HG03064 (cell line): ENCODE measurements around the gene TBC1D4.
"Not testable (repeated sequence)": the region's sequence is repeated elsewhere in the genome, so short reads cannot be mapped to it uniquely, and the experiment has no call there.

Experiments
- ATAC-seq: cut with Tn5 transposase; IDR thresholded peaks from one replicate; pipeline ENCODE4 v1.9.1; 2021; ENCODE audit warnings: low read depth; ENCODE audit not compliant: unreplicated experiment

The TBC1D4 gene

GRCh38 chr13:75364131-75364713 lies 117.7 kb downstream of the TBC1D4 start:
- ATAC-seq, result no peak

- no peak for ATAC-seq
Measured at GRCh38 chr13:75363371-75363770, 118.6 kb downstream of the TBC1D4 start.

- no peak for ATAC-seq
Measured at GRCh38 chr13:75362026-75362425, 119.9 kb downstream of the TBC1D4 start.

GRCh38 chr13:75360170-75360569 lies 121.8 kb downstream of the TBC1D4 start:
- no peak for ATAC-seq

- ATAC-seq, result no peak
Measured at GRCh38 chr13:75359266-75359665, 122.7 kb downstream of the TBC1D4 start.

GRCh38 chr13:75357576-75358289 lies 124.2 kb downstream of the TBC1D4 start:
- ATAC-seq, result peak; percentile 44

GRCh38 chr13:75356421-75356820 lies 125.5 kb downstream of the TBC1D4 start:
- no peak for ATAC-seq

GRCh38 chr13:75355609-75356008 lies 126.4 kb downstream of the TBC1D4 start:
- no peak for ATAC-seq

GRCh38 chr13:75353781-75354193 lies 128.2 kb downstream of the TBC1D4 start:
- ATAC-seq, result peak; percentile 89

- ATAC-seq, result no peak
Measured at GRCh38 chr13:75352641-75353327, 129.2 kb downstream of the TBC1D4 start.

- ATAC-seq, result not testable (repeated sequence)
Measured at GRCh38 chr13:75351538-75351937, 130.4 kb downstream of the TBC1D4 start.

- no peak for ATAC-seq
Measured at GRCh38 chr13:75347925-75348324, 134.0 kb downstream of the TBC1D4 start.

GRCh38 chr13:75347457-75347856 lies 134.5 kb downstream of the TBC1D4 start:
- no peak for ATAC-seq

- no peak for ATAC-seq
Measured at GRCh38 chr13:75345193-75345592, 136.8 kb downstream of the TBC1D4 start.

- peak; percentile 83 for ATAC-seq
Measured at GRCh38 chr13:75341028-75341427, 140.9 kb downstream of the TBC1D4 start.

GRCh38 chr13:75339635-75340374 lies 142.2 kb downstream of the TBC1D4 start:
- no peak for ATAC-seq

GRCh38 chr13:75334634-75335447 lies 147.1 kb downstream of the TBC1D4 start:
- ATAC-seq, result no peak

GRCh38 chr13:75333103-75333502 lies 148.9 kb downstream of the TBC1D4 start:
- ATAC-seq, result no peak

- ATAC-seq, result no peak
Measured at GRCh38 chr13:75331792-75332349, 150.1 kb downstream of the TBC1D4 start.

GRCh38 chr13:75330770-75331169 lies 151.2 kb downstream of the TBC1D4 start:
- no peak for ATAC-seq
